GM18868 (cell line): ENCODE measurements around the gene NOM1.
"Not testable (repeated sequence)": the region's sequence is repeated elsewhere in the genome, so short reads cannot be mapped to it uniquely, and the experiment has no call there.

Source experiments
- ATAC-seq: cut with Tn5 transposase; IDR thresholded peaks from one replicate; pipeline ENCODE4 v1.9.1; 2021; ENCODE audit warnings: mild to moderate bottlenecking, moderate library complexity; ENCODE audit not compliant: unreplicated experiment

NOM1 gene

GRCh38 chr7:156949541-156950380, at the start of gene NOM1:
Gene NOM1, plus strand, starts transcription at chr7:156949712. Its CDS starts 26 bp downstream, at chr7:156949738.
- peak; percentile 93 for ATAC-seq

- ATAC-seq = not testable (repeated sequence)
Observed at GRCh38 chr7:156900093-156900492, 49.4 kb upstream of the NOM1 start.

- peak; percentile 57 for ATAC-seq
Observed at GRCh38 chr7:156903232-156903909, 46.1 kb upstream of the NOM1 start.

GRCh38 chr7:156906200-156906649, 43.3 kb upstream of the NOM1 start:
- no peak for ATAC-seq

GRCh38 chr7:156907656-156908055, 41.9 kb upstream of the NOM1 start:
- no peak for ATAC-seq

GRCh38 chr7:156909574-156910252, 39.8 kb upstream of the NOM1 start:
- ATAC-seq = not testable (repeated sequence)

GRCh38 chr7:156918635-156919034, 30.9 kb upstream of the NOM1 start:
- no peak for ATAC-seq

- no peak for ATAC-seq
Observed at GRCh38 chr7:156919132-156919713, 30.3 kb upstream of the NOM1 start.

GRCh38 chr7:156920076-156920475, 29.4 kb upstream of the NOM1 start:
- ATAC-seq = no peak

GRCh38 chr7:156920487-156921373, 28.8 kb upstream of the NOM1 start:
- ATAC-seq = not testable (repeated sequence)

GRCh38 chr7:156922304-156922703, 27.2 kb upstream of the NOM1 start:
- not testable (repeated sequence) for ATAC-seq

GRCh38 chr7:156925821-156926220, 23.7 kb upstream of the NOM1 start:
- ATAC-seq = not testable (repeated sequence)

GRCh38 chr7:156927571-156928405, 21.7 kb upstream of the NOM1 start:
- ATAC-seq = no peak

GRCh38 chr7:156928406-156928747, 21.1 kb upstream of the NOM1 start:
- ATAC-seq = no peak

GRCh38 chr7:156929789-156930539, 19.5 kb upstream of the NOM1 start:
- ATAC-seq = peak; percentile 46

GRCh38 chr7:156932006-156932405, 17.5 kb upstream of the NOM1 start:
- no peak for ATAC-seq

- ATAC-seq = no peak
Observed at GRCh38 chr7:156935250-156935649, 14.3 kb upstream of the NOM1 start.

- not testable (repeated sequence) for ATAC-seq
Observed at GRCh38 chr7:156936766-156937165, 12.7 kb upstream of the NOM1 start.
